B cell (primary cell): ENCODE measurements around the gene SMIM22. TPM values are rescaled to one million over a fixed set of nuclear protein-coding genes. Genes with fewer than 3 reads are reported as not detected.

ENCODE experiments used
- ATAC-seq: fragments of 200-7000 bp; cut with Tn5 transposase; one replicate; pipeline ENCODE4 v1.10.0; 2021; ENCODE audit warnings: low read depth, mild to moderate bottlenecking, moderate number of reproducible peaks, moderate library complexity
- CTCF ChIA-PET: fragments of 350-600 bp; sonication (Branson Sonifier 250); formaldehyde crosslinking; loops from one replicate; lab custom pipeline; 2021; ENCODE audit warnings: antibody characterized with exemption, inconsistent platforms; lab: Charles Lee
- POLR2A ChIA-PET: fragments of 350-600 bp; sonication (Branson Sonifier 250); formaldehyde crosslinking; loops from one replicate; lab custom pipeline; 2021; ENCODE audit warnings: antibody characterized with exemption; lab: Charles Lee
- DNase-seq: peaks from one replicate; pipeline ENCODE4 v3.0.0; 2013
- H2AFZ ChIP-seq: 2 replicates; pipeline ENCODE4 v1.6.1; 2012; ENCODE audit warnings: mild to moderate bottlenecking, low read depth, low read length; ENCODE audit not compliant: insufficient read depth, poor library complexity, severe bottlenecking
- H3K27ac ChIP-seq, 2 donors: 1 replicate in 1 of 2; 2 replicates in 1 of 2; pipeline ENCODE4 v1.5.1; 2012 to 2013; ENCODE audit warnings: low read length in 2 of 2, mild to moderate bottlenecking in 2 of 2, moderate library complexity in 1 of 2
- H3K27me3 ChIP-seq, 4 experiments: fragments of 200-600 bp in 1 of 4; sonication (generic) in 1 of 4; replicated peaks in 1 of 4; 1 replicate in 2 of 4; 2 replicates in 2 of 4; pipeline versions ENCODE4 v1.6.1 to v1.7.0; 2013 to 2016; ENCODE audit warnings: low read length in 3 of 4, mild to moderate bottlenecking in 2 of 4, mixed read lengths in 1 of 4, moderate library complexity in 1 of 4; ENCODE audit not compliant: insufficient read depth in 4 of 4, control insufficient read depth in 3 of 4; ENCODE audit errors: control extremely low read depth in 1 of 4
- H3K36me3 ChIP-seq, 2 experiments: replicated peaks in 1 of 2; 1 replicate in 1 of 2; 2 replicates in 1 of 2; pipeline versions ENCODE4 v1.6.1 to v1.7.1; 2013; ENCODE audit warnings: low read length in 1 of 2; ENCODE audit not compliant: insufficient read depth in 2 of 2, control insufficient read depth in 1 of 2; ENCODE audit errors: control extremely low read depth in 1 of 2, extremely low read depth in 1 of 2
- H3K4me1 ChIP-seq, 2 donors: fragments of 200-600 bp in 1 of 2; sonication (generic) in 1 of 2; 1 replicate in 1 of 2; 2 replicates in 1 of 2; pipeline versions ENCODE4 v1.5.1 to v1.6.1; 2013 to 2017; ENCODE audit warnings: low read length in 2 of 2; ENCODE audit not compliant: control insufficient read depth in 2 of 2, insufficient read depth in 2 of 2
- H3K4me2 ChIP-seq: replicated peaks from 2 replicates; pipeline ENCODE3; 2012; ENCODE audit warnings: mild to moderate bottlenecking, low read depth, low read length; ENCODE audit not compliant: poor library complexity, severe bottlenecking
- H3K4me3 ChIP-seq, 5 experiments: fragments of 200-600 bp in 1 of 5; sonication (generic) in 1 of 5; 1 replicate in 3 of 5; 2 replicates in 2 of 5; pipeline versions ENCODE4 v1.5.1 to v1.7.0; 2011 to 2016; ENCODE audit warnings: low read length in 4 of 5, mild to moderate bottlenecking in 4 of 5, low read depth in 2 of 5, control low read depth in 1 of 5, moderate library complexity in 1 of 5; ENCODE audit not compliant: insufficient read depth in 1 of 5; ENCODE audit errors: control extremely low read depth in 1 of 5, extremely low read depth in 1 of 5
- H3K79me2 ChIP-seq: fragments of 200-600 bp; sonication (generic); one replicate; pipeline ENCODE4 v1.6.0; 2016; ENCODE audit warnings: low read length; ENCODE audit not compliant: control insufficient read depth, insufficient read depth
- H3K9ac ChIP-seq: fragments of 200-600 bp; sonication (generic); 2 replicates; pipeline ENCODE4 v1.6.1; 2017; ENCODE audit warnings: mild to moderate bottlenecking, low read length, moderate library complexity
- H3K9me3 ChIP-seq, 3 donors: one replicate each; pipeline versions ENCODE4 v1.6.1 to v1.7.1; 2013; ENCODE audit warnings: low read length in 2 of 3; ENCODE audit not compliant: control insufficient read depth in 2 of 3, insufficient read depth in 1 of 3; ENCODE audit errors: control extremely low read depth in 1 of 3
- H4K20me1 ChIP-seq: 2 replicates; pipeline ENCODE4 v1.6.0; 2012; ENCODE audit warnings: mild to moderate bottlenecking, low read length; ENCODE audit not compliant: insufficient read depth, control insufficient read depth, poor library complexity, severe bottlenecking
- H3K27ac Mint-ChIP-seq: one replicate; pipeline ENCODE4 v1.8.0; 2021; ENCODE audit warnings: mixed read lengths
- H3K27me3 Mint-ChIP-seq: one replicate; pipeline ENCODE4 v1.8.0; 2021; ENCODE audit warnings: mixed read lengths
- H3K4me1 Mint-ChIP-seq: one replicate; pipeline ENCODE4 v1.8.0; 2021; ENCODE audit warnings: mixed read lengths
- H3K4me3 Mint-ChIP-seq: one replicate; pipeline ENCODE4 v1.8.0; 2021; ENCODE audit warnings: mixed read lengths
- H3K9me3 Mint-ChIP-seq: one replicate; pipeline ENCODE4 v1.8.0; 2022; ENCODE audit warnings: mixed read lengths; ENCODE audit not compliant: insufficient read depth
- EZH2 ChIP-seq: IDR thresholded peaks from 2 replicates; pipeline ENCODE4 v1.6.1; 2012; ENCODE audit warnings: borderline replicate concordance, low read depth, mild to moderate bottlenecking, moderate library complexity, low read length; ENCODE audit not compliant: insufficient read depth, poor library complexity, severe bottlenecking
- WGBS: methylation state at CpG from one replicate; pipeline ENCODE4 v1.1.5; 2013; ENCODE audit warnings: missing lambda C conversion rate; ENCODE audit not compliant: insufficient coverage; 5-methylcytosine and 5-hydroxymethylcytosine counted together
- intact Hi-C: fragments of 100-400 bp; cut with micrococcal nuclease; formaldehyde crosslinking; loops from one replicate; pipeline ENCODE4 v1.10.0; 2022
- polyA plus RNA-seq: library from polyadenylated mRNA; depleted of rRNA; stranded (reverse); fragments of >200 nt; gene quantifications from 2 replicates; pipeline ENCODE4 v1.2.3, GENCODE V29; 2012
- total RNA-seq, 2 donors: library from RNA; stranded (reverse); fragments of 120-200 nt in 1 of 2; gene quantifications; 1 replicate in 1 of 2; 2 replicates in 1 of 2; pipeline versions ENCODE4 v1.2.3 to v1.2.4, GENCODE V29; 2013 to 2022
- TF ChIP-seq, protein P1 (sequence below): fragments of 200-600 bp; IDR thresholded peaks from one replicate; pipeline ENCODE4 v1.8.0; 2022; ENCODE audit warnings: antibody characterized with exemption, mild to moderate bottlenecking

The SMIM22 gene
- total and polyA plus RNA-seq, 2 donors (not counting 1 experiment from before 2014, with no cell fraction given) = not detected

DNA sequence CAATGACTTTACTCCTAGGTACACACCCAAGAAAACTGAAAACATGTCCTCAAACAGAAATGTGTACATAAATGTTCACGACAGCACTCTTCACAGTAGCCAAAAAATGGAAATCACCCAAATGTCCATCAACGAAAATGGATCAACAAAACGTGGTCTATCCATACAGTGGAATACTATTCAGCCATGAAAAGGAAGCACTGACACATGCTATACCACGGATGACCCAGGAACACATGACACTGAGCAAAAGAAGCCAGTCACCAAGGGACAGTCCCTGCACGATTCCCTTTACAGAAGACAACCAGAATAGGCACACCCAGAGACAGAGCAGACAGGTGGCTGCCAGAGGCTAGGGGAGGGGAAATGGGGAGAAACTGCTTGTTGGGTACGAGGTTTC lies 39.5 kb upstream of the SMIM22 start:
- Histone ChIP-seq H3K27me3 (no peaks in the 10 kb centered on the region), H3K4me1 (no peaks in the 10 kb centered on the region), H4K20me1 (peaks cover 4% of the 10 kb centered on the region), H3K79me2 (peaks cover 20% of the 10 kb centered on the region), H3K4me2 (no peak overlapping the region), H3K9me3 (peaks cover 0 to 6% (median 0%) of the 10 kb centered on the region in 3 donors), H3K36me3 (peaks cover 2 to 68% of the 10 kb centered on the region in 2 experiments), H3K4me3 (no peak overlapping the region), H2AFZ (no peak overlapping the region), H3K9ac (no peak overlapping the region), H3K27ac (no peak overlapping the region)
- ATAC-seq (no peak), DNase-seq (no peak)
- WGBS = 99% methylated on average over 5 of the region's 6 CpGs
- POLR2A ChIA-PET = no interaction called here
- H3K27ac Mint-ChIP-seq = no peak overlapping the region
- TF ChIP-seq EZH2 = no peak
- TF ChIP-seq, protein P1, sequence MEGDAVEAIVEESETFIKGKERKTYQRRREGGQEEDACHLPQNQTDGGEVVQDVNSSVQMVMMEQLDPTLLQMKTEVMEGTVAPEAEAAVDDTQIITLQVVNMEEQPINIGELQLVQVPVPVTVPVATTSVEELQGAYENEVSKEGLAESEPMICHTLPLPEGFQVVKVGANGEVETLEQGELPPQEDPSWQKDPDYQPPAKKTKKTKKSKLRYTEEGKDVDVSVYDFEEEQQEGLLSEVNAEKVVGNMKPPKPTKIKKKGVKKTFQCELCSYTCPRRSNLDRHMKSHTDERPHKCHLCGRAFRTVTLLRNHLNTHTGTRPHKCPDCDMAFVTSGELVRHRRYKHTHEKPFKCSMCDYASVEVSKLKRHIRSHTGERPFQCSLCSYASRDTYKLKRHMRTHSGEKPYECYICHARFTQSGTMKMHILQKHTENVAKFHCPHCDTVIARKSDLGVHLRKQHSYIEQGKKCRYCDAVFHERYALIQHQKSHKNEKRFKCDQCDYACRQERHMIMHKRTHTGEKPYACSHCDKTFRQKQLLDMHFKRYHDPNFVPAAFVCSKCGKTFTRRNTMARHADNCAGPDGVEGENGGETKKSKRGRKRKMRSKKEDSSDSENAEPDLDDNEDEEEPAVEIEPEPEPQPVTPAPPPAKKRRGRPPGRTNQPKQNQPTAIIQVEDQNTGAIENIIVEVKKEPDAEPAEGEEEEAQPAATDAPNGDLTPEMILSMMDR = no peak
- H3K4me1 Mint-ChIP-seq = no peaks in the 10 kb centered on the region
- no peaks in the 10 kb centered on the region for H3K27me3 Mint-ChIP-seq
- H3K4me3 Mint-ChIP-seq = no peak overlapping the region
- H3K9me3 Mint-ChIP-seq = no peaks in the 10 kb centered on the region
- intact Hi-C loops = no loop called here
- CTCF ChIA-PET = no interaction called here

DNA sequence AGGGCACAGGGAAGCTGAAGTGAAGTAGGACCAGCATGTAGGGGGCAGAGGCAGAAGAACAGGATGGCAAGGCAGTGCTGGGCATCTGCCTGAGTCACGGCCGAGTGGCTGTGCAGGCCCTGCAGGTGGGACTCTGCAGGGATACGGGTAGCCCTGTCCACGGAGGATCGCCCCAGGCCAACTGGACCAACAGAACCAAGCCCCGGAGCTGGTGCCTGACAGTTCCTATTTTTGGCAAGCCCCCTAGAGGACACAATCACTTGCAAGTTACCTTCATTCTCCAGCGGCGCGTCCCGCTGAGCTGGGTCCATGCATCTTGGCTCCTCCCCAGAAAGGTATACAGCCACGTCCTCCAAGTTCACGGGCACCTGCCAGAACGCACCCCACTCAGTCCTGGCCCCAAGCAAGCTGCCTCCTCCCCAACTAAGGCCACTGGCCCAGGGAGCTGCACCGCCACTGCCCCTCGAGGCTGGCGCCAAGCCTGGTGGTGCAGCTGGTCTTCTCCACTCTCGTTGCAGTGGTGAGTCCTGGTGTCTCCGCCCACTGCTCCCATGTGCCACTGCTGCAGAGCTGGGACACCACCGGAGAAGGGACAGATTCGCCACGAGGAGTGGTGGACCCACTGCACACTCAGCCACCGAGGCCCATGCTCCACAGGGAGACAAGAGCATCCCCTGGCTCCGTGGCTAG lies 34.8 kb upstream of the SMIM22 start:
- H3K79me2 ChIP-seq = peaks cover 15% of the 10 kb centered on the region
- ATAC-seq = no peak
- CTCF ChIA-PET = no interaction called here
- no peak for DNase-seq
- H4K20me1 ChIP-seq = no peaks in the 10 kb centered on the region
- POLR2A ChIA-PET = no interaction called here
- Mint-ChIP-seq H3K27ac (no peak overlapping the region), H3K4me3 (no peak overlapping the region), H3K4me1 (peaks cover 2% of the 10 kb centered on the region), H3K9me3 (no peaks in the 10 kb centered on the region), H3K27me3 (no peaks in the 10 kb centered on the region)
- no peak overlapping the region for H3K27ac ChIP-seq
- H3K4me1 ChIP-seq = no peaks in the 10 kb centered on the region
- H3K36me3 ChIP-seq = peaks cover 0 to 57% of the 10 kb centered on the region in 2 experiments
- intact Hi-C loops = no loop called here
- WGBS = 96% methylated on average over 22 of the region's 23 CpGs
- no peak overlapping the region for H3K4me2 ChIP-seq
- H3K9ac ChIP-seq = no peak overlapping the region
- H3K4me3 ChIP-seq = no peak overlapping the region
- H3K9me3 ChIP-seq = no peaks in the 10 kb centered on the region
- H2AFZ ChIP-seq = no peak overlapping the region
- no peaks in the 10 kb centered on the region for H3K27me3 ChIP-seq
- TF ChIP-seq, protein P1 = no peak
- TF ChIP-seq EZH2 = no peak
